Esophagus muscularis mucosa (tissue), 4 donors: ENCODE measurements around the gene ADAMTS17.

ENCODE experiments used
- EP300 ChIP-seq: sonication (generic); formaldehyde crosslinking; IDR thresholded peaks from one replicate; pipeline ENCODE4 v1.6.1; 2017; ENCODE audit warnings: antibody characterized with exemption
- POLR2A ChIP-seq: fragments of 450-650 bp; IDR thresholded peaks from one replicate; pipeline ENCODE4 v1.6.1; 2017; ENCODE audit warnings: antibody characterized with exemption, moderate library complexity, mild to moderate bottlenecking, low read depth
- POLR2AphosphoS5 ChIP-seq, 2 donors: sonication (generic); formaldehyde crosslinking; IDR thresholded peaks; one replicate each; pipeline ENCODE4 v1.6.1; 2017; ENCODE audit warnings: antibody characterized with exemption in 2 of 2
- TF ChIP-seq, protein P1 (sequence below), 3 experiments: fragments of 200-600 bp in 2 of 3; fragments of 450-650 bp in 1 of 3; sonication (generic) in 2 of 3; IDR thresholded peaks; one replicate each; pipeline ENCODE4 v1.5.1; 2017 to 2019; ENCODE audit warnings: antibody characterized with exemption in 3 of 3, mild to moderate bottlenecking in 2 of 3, moderate library complexity in 1 of 3

DNA sequence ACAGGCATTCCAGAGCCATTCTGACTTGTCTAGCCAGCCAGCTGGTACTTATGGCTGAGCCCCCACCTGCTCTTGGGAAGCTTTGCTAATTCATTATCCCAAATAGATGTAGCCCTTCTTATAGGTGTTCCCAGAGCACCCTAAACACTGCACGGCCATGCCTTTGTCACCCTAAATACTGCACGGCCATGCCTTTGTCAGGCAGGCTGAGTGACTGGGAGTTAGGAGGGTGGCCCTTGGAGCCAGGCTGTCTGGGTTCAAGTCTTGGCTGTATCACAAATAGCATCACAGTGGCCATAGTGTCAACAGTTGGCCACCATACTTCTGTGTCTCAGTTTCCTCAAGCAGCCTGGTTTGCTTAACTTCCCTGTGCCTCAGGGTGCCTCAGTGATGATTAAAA, 292.3 kb downstream of the ADAMTS17 start:
- TF ChIP-seq, protein P1, sequence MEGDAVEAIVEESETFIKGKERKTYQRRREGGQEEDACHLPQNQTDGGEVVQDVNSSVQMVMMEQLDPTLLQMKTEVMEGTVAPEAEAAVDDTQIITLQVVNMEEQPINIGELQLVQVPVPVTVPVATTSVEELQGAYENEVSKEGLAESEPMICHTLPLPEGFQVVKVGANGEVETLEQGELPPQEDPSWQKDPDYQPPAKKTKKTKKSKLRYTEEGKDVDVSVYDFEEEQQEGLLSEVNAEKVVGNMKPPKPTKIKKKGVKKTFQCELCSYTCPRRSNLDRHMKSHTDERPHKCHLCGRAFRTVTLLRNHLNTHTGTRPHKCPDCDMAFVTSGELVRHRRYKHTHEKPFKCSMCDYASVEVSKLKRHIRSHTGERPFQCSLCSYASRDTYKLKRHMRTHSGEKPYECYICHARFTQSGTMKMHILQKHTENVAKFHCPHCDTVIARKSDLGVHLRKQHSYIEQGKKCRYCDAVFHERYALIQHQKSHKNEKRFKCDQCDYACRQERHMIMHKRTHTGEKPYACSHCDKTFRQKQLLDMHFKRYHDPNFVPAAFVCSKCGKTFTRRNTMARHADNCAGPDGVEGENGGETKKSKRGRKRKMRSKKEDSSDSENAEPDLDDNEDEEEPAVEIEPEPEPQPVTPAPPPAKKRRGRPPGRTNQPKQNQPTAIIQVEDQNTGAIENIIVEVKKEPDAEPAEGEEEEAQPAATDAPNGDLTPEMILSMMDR (IDR thresholded peaks at IDR 0.05) = no peak
- TF ChIP-seq EP300 (no peak), POLR2A (no peak), POLR2AphosphoS5 (IDR thresholded peaks at IDR 0.05) (no peak)
